HG02870 (cell line): Measurements from ENCODE around the gene MED25.

ENCODE experiments used
- ATAC-seq: cut with Tn5 transposase; IDR thresholded peaks from one replicate; pipeline ENCODE4 v1.9.1; 2021; ENCODE audit warnings: mild to moderate bottlenecking, moderate library complexity; ENCODE audit not compliant: unreplicated experiment

Gene MED25

GRCh38 chr19:49870309-49870901 is 52.3 kb downstream of the MED25 start:
- ATAC-seq, result no peak

- ATAC-seq, result no peak
These were observed 53.4 kb downstream of the MED25 start for GRCh38 chr19:49871349-49871985.

DNA sequence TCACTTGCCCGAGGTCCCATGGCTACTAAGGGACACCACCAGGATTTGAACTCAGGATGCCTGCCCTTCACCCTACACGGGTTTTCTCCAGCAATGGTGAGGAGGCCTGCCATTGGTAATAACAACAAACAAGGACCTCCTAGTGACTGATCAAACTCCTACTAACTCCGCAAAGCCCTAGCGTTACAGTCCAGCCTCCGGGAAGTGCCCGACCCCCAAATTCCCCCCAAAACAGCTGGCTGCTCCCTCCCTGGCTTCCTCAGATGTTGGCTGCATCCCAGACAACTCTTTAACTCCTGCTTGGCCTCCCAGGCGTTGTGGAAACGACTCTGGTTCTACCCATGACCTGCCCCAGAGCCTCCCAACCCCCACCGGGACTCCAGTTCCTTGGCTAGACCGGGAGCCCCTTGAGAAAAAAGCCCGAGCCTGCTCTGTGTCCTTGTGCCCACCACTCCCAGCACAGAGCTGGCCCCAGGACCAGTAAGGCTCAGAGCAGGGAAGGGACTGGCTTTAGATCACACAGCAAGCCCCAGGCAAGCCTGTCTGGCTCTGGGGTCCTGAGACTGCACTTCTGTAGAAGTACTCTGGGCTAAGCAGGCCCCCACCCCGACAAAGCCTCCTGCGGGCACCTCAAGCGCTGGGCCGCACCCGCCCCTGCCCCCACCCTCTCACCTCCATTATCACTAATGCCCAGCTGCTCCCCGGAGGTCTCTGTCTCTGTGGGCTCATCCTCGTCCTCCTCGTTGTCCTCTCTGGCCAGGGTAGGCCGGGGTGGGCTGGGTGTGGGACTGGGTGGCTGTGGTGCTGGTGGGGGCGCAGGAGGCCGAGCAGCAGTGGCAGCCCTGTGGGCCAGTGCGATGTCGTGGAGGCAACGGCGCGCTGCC is 54.4 kb downstream of the MED25 start:
- ATAC-seq, result no peak

GRCh38 chr19:49873129-49873521 is 55.0 kb downstream of the MED25 start:
- no peak for ATAC-seq

DNA sequence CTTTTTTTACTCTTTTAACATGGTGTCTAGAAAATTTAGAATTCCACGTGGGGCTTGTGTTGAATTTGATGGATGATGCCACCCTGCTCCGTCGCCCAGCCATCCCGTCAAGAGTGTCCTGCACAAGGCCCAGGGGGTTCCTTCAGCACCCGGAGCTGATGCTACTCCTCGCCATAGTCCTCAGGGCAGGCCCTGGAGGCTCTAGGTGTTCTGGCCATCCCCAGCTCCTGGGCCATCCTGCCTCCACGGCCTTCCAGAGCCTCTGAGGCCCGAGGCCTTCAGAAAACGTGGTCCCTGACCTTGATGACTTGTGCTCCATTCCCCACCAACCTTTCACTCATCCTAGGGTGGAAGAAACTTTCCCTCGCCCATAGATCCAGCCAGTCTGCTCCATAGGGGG is 55.7 kb downstream of the MED25 start:
- no peak for ATAC-seq

GRCh38 chr19:49874503-49875157 is 56.5 kb downstream of the MED25 start:
- no peak for ATAC-seq

GRCh38 chr19:49875177-49875576 is 57.1 kb downstream of the MED25 start:
- ATAC-seq, result no peak

GRCh38 chr19:49875857-49876421 is 57.9 kb downstream of the MED25 start:
- ATAC-seq, result no peak

DNA sequence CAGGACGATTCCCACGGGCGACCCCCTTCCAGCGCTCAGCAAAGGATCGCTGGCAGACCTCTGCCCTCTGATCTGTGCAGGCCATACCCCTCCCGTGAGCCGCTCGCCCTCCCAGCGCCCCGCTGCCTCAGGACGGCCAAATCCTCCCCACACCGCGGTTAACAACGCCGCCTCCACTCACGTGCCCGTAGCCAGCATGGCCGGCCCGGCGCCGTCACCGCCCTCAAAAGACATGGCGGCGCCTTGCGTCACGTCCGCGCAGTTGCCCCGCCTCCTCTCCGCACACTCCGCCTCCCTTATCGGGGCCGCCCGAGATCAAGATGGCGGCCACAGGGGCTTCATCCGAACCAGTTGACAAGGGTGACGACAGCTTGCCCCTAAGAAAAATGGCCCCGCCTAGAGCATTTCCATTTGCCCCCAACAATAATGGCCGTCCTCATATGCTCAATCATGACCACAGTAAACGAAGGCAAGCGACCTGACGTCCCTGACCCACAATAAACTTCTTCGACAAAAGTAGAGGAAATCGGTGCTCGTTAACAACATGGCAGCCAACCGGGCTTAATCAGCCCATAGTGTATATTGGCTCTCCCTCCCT is 58.4 kb downstream of the MED25 start:
- ATAC-seq, result peak; percentile 39

DNA sequence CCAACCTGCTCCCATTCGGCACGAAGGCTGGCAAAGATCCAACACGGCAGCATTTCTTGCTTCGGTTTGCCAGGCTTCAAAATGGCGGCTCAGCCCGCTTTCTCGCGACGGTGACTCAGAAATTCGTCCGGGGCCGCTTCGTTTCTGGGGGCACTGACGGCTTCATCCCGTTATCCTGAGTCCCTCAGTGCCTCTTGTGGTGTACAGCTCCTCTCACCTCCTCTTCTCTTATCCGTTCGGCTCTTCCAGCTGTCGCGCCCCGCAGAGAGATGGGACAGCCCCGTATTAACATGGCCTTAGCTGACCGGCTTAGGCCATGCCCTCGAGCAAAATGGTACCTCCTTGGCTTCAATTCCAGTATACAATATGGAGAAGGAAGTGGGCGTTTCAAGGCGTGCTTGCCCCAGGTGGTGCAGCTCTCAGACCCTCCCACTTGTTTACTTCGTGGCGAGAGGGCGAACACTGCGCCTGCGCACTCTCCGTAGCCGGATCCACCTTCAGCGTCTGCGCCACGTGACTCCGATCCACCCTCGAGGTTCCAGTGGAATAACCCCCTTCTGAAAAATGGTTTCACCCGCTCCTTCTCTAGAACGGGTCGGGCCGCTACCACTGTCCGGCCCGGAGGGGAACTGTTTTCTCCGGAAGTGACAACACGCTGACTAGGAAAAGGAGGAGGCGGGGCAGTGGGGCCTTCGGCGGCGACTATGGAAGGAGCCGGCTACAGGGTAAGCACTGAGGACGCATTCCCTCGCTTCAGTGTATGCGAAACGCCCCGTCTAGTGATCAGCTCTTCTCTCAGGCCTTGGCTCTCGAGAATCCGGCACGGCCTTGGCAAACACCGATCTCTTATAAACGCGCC is 59.2 kb downstream of the MED25 start, which contains the start of the genes AKT1S1 and TBC1D17:
Gene AKT1S1 (minus strand): TSS at position 336 of the 859 bp plus-strand sequence. CDS start 4,060 bp downstream, outside the sequence.
Gene TBC1D17 (plus strand): TSS at position 683 of the 859 bp plus-strand sequence. CDS start 22 bp downstream, at position 705.
- peak; percentile 65 for ATAC-seq

DNA sequence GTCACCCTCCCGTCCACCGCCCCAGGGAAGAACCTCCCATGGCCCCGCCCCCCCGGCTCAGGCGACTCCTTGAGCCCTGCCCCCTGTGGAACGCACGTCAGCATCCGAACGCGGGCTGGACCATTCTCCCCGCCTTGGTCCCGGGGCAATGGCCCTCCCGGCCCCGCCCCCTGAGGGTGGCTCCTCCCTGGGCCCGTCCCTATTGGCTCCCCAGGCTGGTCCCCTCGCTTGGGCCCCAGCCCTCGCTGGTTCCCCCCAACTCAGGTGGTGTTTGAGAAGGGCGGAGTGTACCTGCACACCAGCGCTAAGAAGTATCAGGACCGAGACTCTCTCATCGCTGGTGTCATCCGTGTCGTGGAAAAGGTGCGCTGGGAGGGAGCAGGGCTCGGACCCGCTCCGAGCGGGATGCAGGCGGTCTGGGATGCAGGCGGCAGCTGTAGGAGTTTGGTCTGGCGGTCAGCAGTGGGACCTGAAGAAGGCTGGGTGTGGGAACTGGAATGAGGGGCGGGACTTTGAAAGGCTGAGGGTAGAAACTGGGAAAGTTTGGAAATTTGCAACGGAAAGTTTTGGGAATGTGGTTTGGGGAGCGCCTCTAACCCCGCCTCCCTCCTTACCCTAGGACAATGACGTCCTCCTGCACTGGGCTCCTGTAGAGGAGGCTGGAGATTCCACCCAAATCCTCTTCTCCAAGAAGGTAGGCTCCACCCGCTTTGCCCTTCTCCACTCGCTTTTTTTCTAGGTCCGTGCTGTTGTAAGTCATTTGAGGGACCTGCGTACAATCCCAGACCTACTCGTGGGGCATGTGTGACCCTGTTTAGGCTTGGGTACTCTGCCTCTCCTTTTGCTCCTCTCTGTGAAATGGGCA is 60.0 kb downstream of the MED25 start:
- ATAC-seq, result peak; percentile 34

DNA sequence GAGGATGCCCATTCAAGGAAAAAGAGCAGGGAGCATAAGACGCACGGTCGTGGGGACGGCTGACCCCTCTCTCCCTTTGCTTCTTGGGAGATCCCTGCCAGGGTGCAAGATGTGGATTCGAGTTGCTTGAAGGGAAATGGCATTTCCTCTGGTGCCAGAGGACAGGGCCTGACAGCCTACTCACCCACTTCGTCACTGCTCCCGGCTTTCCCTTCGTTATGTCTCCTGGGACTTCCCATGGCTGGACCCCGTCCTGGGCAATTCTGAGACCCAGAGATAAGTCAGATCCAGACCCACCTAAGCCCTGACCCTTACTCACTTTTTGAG is 60.6 kb downstream of the MED25 start:
- no peak for ATAC-seq

GRCh38 chr19:49879243-49879963 is 61.3 kb downstream of the MED25 start:
- no peak for ATAC-seq

- ATAC-seq, result no peak
These were observed 62.2 kb downstream of the MED25 start for GRCh38 chr19:49880162-49880869.

GRCh38 chr19:49881186-49881585 is 63.1 kb downstream of the MED25 start:
- no peak for ATAC-seq

DNA sequence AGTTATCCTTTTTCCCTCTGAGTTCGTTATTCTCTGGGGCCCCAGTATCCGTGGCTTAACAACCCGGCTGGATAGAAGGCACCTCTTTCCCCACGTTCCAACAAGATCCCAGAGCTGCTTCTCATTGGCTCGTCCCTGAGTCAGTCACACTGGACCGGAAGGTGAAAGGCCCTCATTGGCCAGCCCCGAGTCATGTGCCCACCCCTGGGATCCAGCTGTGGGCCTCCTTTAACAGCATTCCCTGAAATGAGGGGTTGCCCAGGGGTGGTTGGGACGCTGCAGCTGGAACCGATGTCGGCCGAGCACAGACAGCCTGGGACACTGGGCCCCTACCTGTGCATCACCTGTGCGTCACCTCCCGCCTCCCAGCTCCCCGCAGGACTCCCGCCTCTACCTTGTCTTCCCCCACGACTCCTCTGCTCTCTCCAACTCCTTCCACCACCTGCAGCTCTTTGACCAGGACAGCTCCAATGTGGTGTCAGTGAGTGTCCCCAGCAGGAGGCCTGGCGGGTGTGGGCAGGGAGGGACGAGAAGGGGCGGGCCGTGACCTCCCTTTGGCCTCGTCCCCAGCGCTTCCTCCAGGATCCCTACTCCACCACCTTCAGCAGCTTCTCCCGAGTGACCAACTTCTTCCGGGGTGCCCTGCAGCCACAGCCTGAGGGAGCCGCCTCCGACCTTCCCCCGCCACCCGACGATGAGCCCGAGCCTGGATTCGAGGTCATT is 63.7 kb downstream of the MED25 start:
- no peak for ATAC-seq

- ATAC-seq, result no peak
These were observed 64.6 kb downstream of the MED25 start for GRCh38 chr19:49882643-49883042.
